GM19239 (cell line): Measurements from ENCODE around the gene METTL17.
"Not testable (repeated sequence)": the region's sequence is repeated elsewhere in the genome, so short reads cannot be mapped to it uniquely, and the experiment has no call there.

Experiments used
- DNase-seq: peaks from one replicate; pipeline ENCODE4 v3.0.0; 2011; ENCODE audit warnings: low spot score; ENCODE audit not compliant: insufficient read length
- FAIRE-seq: peaks from 2 replicates; lab custom pipeline; 2011; peaks lifted over from hg19 to GRCh38; lab: Jason Lieb, UNC

Gene METTL17

DNA sequence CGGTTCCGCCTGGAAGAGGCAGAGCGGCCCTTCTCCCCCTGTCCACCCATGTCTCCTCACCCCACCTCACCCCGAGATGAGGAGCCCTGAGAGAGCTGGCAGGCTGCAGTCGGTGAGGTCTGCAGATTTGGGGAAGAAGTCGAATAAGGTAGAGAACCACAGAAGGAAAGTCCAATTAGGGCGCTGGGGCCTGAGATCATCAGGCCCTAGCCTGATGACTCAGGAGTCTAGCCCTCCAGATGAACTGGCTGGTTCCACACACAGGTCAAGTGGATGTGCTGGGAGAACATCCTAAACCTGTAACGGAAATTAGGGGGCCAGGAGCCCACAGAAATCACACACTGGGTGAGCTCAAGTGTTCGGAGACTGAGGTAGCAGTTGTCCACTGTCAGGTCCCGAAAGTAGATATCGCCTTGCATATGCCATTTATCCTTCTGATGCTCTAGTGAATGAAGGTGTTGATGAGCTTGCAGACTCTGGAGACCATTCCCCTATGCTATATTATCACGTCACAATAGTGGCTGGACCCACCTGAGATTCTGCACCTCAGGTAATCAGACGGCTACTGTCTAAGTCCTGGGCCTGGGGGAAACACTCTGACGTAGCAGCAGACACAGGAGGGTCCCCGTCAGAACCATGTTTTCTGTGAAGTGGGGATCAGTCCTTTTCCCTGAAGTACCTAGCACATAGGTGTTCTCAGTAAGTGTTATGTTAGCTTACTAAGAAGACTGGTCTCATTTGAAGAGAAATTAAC, 886 bp upstream of the METTL17 start:
- DNase-seq (no peak), FAIRE-seq (no peak)

DNA sequence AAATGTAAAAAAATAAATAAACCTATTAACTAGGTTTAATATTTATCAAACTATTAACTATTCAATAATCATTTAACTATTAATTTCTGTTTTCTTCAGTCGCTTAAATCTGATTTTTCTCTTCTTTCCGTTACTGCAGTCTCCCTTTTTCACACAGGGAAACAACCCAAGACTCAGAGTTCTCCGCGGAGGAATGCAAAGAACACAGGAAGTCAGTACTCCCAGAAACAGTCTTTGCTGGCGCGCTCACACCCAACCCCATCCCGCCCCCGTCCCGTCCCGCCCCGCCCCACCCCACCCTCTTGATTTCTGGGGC, 351 bp upstream of the METTL17 start:
- FAIRE-seq: no peak
- DNase-seq: no peak

DNA sequence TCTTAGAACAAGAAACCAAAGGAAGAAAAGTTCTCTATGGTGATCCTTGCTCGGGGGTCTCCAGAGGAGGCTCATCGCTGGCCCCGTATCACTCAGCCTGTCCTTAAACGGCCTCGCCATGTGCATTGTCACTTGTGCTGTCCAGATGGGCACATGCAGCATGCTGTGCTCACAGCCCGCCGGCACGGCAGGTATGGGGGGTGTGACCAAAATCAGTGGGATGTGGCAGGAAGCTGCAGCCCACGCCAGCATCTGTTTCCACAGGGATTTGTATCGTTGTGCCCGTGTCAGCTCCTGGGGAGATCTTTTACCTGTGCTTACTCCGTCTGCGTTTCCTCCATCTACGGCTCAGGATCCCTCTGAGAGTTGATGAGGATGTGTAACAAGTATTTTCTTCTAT, 6.7 kb downstream of the METTL17 start:
- FAIRE-seq (no peak), DNase-seq (no peak)

DNA sequence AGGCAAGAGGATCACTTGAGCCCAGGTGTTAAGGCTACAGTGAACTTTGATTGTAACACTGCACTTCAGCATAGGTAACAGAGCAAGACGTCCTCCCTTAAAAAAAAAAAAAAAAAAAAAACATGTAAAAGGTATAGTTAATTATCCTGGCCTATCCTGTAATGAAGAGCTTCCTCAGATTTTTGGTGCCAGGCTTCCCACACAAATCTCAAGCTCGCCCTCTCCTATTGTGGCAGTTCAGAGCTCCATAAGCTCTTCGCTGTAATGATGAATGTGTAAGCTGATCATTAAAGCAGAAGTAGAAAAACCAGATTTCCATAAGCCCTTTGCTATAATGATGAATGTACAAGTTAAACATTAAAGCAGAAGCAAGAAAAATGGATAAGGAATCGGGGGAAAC, 7.3 kb downstream of the METTL17 start:
- FAIRE-seq: no peak
- DNase-seq: no peak

DNA sequence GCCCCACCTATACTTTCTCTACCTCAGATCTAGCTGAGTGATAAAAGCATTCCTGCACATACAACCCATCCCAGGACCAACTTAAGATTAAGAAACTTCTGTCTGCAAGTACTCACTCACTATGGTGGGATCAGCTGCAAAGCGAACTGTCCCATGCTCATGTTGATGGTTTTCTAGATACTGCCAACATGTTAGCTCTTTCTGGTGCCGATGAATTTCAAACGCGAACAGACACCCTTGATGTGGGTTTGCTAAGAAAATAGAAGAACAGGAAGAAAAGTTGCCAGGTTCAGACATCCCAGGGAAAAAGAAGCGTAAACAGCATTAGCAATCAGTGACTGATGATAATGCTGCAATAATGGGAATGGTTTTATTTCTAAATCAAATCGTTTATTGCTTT, 7.8 kb downstream of the METTL17 start:
- DNase-seq (no peak), FAIRE-seq (no peak)

DNA sequence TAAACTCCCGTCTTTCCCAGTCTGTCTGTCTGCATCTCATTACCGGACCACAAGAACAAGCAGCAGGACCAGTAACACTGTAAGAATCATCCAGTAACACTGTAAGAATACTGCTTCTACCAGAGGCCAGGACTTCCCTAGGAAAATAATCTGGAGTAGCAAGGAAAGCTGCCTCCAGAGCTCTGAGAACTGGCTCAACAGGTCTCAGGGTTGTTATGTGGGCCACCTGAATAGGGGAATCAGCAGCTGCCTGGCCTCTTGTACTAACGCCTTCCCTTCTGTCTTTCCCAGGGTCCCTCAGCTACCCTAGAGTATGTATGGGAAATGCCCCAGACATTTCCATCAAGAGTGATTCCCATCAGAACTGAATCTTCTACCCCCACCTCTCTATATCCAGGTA, 8.4 kb downstream of the METTL17 start:
- FAIRE-seq (no peak), DNase-seq (no peak)

DNA sequence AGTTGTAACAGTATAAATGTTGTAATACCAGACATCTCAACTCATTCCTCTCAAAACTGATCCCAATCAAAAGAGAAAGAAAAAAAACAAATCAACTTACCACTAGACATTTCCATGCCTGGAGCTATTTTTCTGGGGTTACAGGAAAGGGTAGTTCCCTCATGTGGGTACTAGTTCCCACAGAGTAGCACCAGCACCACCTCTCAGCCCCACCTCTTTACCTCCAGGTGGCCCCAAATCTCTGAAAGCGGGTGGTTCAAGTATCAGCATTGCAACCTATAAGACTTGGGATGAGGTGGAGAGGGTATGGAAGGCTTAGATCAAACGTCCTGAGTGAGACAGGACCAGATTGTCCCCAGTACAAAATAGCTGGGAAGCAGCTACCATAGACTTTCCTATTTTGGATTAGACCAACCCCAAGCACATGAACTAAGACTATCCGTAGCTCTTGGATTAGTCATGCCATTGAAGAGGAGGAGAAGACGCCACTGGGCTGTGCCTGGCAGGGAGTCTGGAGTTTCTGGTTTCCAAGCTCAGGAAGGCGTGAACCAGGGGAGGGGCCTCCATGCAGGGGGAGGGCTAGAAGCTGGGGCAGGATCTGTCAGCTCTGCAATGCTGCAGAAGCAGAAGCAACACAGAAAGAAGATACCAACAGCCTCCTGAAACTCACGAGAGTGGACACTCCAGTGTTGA, 9.0 kb downstream of the METTL17 start, which contains the start of gene SLC39A2:
Gene SLC39A2 (plus strand): TSS at position 620 of the 693 bp plus-strand sequence. CDS start 154 bp downstream, outside the sequence.
- DNase-seq (no peak), FAIRE-seq (no peak)

DNA sequence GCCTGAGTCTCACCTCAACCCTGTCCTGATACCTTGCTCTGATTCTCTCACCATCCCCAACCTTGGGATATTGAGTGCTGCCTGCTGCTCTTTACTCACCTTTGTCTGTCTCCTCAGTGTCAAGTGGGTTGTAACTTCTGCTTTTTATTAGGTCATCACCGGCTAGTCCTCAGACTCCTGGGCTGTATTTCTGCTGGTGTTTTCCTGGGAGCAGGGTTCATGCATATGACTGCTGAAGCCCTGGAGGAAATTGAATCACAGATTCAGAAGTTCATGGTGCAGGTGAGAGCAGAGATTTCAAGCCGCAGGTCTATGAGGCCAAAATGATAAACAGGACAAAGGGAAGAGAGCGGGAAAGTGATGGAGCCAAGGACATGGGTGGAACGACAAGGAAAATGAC, 9.8 kb downstream of the METTL17 start:
- FAIRE-seq: no peak
- DNase-seq: no peak

DNA sequence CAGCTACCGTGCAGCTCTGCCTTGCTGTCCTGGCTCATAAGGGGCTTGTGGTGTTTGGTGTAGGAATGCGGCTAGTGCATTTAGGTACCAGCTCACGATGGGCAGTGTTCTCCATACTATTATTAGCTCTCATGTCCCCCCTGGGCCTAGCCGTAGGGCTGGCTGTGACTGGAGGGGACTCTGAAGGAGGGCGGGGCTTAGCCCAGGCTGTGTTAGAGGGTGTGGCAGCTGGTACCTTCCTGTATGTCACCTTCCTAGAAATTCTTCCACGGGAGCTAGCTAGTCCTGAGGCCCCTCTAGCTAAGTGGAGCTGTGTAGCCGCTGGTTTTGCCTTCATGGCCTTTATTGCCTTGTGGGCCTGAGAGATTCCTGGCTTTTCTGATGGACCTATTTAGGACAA, 11.4 kb downstream of the METTL17 start:
- DNase-seq (no peak), FAIRE-seq (no peak)

DNA sequence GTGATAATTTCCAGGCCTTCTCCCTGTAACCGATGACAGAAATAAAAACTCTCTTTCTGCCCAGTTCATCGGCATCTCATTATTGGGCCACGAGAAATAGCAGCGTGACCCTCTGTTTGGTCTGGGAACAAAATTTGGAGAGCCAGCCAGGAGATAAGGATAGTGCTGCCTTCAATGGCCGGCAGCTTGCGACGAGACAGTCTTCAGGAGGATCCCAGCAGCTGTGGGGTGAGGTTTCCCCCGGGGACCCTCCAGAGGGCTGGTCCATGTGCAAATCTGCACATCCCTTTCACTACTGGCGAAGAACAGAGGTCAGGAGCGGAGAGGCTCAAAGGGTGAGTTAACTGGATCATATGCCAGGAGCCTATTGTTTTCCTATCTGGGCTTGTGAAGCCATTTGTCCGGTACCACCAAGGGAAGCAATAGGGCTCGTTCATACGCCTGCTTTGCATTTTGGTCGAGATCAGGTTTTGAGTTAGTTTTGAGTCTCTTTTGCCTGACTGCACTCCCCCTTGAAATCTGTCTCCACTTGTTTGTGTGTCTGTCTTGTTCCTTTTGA, 14.1 kb downstream of the METTL17 start:
- FAIRE-seq: no peak

DNA sequence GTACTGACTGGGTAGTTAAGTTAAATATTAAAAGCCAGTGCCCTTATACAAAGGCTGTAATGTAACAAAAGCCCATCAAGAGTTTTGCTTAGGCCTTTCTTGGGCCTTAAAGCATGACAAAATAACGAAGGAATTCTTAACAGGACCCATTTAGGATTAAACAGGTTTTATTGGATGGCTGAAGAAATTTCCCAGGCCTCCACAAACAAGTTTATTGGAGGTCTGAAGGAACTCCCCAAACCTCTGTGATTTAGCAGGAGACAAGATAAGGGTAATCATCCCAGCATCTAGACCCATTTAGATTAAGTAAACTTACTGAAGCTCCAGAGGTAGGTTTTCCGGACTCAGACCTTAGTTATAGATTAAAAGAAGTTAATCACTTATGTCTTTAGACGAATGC, 19.9 kb downstream of the METTL17 start:
- FAIRE-seq, DNase-seq: not testable (repeated sequence)

More for the DNA sequence above, 14.1 kb downstream of the METTL17 start:
- DNase-seq: no peak

DNA sequence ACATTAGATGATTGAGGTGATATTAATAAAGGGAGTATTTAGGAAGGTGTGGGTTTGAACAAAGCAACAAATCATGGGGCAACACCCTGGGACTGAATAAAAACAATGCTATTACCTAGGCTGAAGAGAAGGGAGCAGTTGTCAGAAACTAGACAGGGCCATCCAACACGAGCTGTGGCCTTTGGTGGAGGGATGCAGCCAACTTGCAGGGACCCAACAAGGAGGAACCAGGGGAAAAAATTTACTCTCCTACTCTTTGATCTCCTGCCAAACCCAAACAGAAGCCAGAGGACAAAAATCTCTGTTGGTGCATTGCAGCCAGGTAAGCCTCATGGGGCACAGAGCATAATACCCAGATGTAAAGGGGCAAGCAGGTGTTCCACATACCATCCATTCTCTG, 21.4 kb downstream of the METTL17 start:
- FAIRE-seq: no peak
- no peak for DNase-seq

DNA sequence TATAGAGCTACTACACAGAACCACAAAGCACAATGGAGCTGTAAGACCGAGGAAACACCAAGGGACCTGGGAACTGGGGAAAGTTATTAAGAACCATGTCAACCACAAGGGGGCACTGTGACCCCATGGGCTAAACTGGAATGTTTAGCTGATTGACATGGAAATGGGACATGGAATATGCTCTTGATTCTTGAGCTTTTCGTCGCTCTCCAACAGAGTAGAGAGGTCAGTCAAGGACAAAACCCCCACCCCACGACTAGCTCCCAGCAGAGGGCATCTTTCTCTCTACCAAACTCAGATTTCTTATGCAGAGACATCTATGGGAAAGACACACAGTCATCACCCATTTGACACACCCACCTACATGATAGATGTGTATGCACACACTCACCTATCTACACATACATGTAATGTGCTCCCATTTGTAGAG, 25.0 kb downstream of the METTL17 start:
- FAIRE-seq: peak; percentile 72
- DNase-seq: peak; percentile 57

DNA sequence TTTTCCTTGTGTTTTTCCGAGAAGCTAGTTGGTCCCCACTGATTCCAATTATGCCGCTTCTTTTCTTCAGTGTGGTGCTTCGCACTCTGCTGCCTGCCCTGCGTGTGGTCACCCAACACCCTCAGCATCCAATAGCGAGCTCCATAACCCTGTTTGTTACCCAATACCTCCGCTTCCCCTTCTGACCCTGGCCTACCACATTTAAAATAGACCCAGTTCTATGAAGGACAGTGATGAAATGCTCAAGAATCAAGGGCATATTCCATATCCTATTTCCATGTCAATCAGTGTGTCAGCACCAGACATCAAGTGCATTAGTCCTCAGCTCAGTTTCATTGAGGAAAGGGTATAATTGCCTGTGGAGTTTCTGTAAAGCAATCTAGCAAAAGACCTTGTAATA, 25.5 kb downstream of the METTL17 start:
- DNase-seq (no peak), FAIRE-seq (no peak)

DNA sequence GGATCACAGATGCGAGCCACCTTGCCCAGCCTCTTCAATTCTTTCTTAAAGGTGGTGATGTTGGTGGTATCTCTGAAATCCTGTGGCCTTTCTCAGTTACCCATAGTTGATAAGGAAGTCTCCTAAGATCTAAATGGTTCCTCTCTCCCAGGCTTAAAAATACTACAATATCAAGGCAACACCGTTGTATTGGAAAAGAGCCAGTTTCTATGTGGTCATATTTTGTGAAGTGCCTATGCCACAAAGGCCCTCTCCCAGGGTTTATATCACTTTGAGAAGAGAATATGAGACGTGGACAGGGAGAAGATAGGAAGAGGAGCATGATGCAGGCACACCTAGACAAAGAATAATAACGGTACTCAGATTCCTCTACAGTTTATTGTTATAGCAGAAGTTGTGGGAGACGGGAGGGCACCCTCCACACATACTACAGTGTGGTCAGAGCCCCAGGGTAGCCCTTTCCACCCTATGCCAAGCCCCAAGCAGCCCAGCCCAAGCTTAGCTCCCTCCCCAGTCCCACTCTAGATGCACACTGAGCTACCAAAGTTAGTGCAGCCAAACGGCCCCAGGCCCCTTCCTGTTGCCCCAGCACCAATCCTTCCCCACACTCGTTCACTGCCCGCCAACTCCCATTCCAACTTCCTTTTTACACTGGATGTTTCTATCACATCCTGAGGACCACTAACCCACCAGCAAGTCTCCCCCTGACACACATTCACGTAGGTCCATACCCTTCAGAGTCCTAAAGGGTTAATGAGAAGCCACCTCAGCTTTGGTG, 26.8 kb downstream of the METTL17 start:
- DNase-seq (no peak), FAIRE-seq (no peak)

DNA sequence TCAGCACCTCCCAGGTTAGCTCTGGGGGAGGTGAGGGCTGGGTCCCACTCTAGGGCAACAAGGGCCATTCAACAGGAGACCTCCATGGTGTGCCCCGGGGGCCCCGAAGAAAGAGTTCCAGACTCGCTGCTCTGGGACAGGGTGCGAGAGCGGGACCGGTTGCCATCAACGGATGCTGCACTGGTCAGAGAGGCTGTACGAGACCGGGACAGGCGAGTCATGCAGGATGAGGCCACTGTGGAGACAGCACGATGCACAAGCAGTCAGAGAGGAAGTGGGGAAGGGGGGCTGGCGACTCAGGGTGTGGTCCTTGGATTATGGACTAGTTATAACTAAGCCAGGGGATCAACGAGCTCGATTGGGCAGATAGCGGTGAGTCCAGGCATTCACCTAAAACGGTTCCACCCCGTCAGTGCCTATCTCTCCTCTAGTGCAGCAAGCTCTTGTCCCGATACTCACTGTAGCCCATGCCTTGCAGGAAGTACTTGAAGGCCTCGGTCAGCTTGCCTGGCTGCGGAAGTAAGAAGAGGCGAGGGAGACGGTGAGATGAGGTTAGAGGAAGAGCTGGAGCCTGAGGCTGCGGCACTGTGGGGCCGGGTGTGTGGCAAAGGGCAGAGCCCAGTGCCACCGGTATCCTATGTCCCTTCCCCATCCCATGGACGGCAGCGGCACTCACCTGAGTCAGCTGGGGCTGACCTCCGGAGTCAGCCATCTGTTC, 27.9 kb downstream of the METTL17 start:
- DNase-seq: no peak
- no peak for FAIRE-seq

DNA sequence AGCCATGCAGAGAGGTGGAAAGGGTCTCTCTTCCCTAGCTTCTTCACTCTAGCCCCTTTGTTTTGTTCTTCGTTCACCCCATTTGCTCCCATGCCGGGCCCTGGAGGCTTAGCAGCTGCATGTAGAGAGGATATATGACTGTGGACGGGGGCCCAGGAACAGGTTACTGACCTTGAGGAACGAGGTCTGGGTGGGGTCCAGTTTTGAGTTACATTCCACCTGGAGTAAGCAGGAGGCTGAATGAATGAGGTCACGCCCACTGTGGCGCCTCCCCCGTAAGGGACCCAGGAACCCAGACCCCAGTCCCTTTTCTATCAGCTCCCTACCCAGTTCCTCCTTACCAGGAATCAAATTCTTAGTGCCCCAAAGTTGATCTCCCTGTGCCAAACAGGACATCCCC, 28.5 kb downstream of the METTL17 start:
- DNase-seq (no peak), FAIRE-seq (no peak)

DNA sequence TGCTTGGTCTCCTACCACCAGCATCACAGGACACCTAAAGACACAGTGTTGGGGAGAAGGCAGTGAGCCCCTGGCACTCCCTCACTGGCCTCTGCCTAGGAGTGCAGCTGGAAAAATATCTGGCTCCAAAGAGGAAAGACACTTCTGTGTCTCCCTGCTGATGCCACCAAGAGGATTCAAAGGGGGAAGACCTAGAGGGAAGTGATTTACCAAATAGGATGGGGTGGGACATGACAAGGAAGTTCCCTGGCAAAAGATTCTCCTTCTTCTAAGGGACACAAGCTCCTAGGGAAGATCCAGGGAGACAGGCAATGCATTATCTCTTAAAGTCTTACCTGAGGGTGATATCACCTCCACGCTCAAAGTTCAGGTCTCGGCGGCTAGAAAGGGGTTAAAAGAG, 29.0 kb downstream of the METTL17 start:
- FAIRE-seq: no peak
- DNase-seq: no peak

DNA sequence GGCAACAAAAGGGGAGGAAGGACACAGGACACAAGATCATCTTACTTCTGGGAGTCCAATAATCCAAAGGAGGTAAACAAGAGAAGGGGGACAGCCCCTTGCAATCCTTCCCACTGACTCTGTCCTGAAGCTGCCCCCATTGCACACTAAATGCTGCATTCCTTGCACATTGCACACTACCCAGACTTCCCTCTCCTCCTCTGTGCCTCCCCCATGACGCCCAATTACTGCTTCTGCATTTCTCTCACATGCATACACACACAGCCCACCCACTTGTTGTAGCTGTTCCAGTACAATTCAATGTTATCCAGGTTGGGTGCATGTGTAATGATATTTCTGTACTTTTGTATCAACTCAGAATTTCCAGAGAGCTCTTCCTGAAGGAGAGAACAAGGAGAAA, 29.6 kb downstream of the METTL17 start:
- FAIRE-seq (no peak), DNase-seq (no peak)

DNA sequence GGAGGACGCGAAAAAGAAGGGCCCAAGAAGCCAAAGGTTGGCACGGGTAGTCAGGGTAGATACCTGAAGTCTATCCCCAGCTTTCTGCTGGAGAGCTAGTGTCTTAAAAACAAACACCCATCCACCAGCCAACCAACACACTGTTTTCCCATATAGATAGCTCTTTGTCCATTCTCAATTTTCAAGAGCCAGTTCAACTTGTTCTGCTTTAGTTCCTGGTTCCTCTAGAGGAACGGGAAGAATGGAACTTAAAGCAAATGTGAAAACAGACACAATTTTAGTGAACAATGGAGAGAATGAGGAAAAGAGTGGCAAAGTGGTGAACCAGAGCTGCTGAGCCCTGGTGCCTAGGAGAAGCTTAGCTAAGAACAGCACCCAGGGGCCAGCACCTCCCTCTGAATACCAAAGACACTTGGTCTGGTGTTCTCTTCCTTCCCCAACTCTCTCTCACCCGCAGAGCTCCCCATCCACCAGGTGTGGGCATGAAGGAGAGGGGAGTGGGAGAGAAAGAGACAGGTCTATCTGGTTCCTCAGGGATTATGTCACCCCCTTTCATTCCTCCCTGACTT, 31.3 kb downstream of the METTL17 start:
- FAIRE-seq (no peak), DNase-seq (no peak)
